GM23338 (cell line): ENCODE data around the gene OTUD3. TPM values are rescaled to one million over a fixed set of nuclear protein-coding genes. Genes with fewer than 3 reads are reported as not detected.

Experiments used
- EZH2 ChIP-seq: fragments of 200-600 bp; sonication (generic); IDR thresholded peaks from one replicate; pipeline ENCODE4 v1.8.0; 2017; ENCODE audit warnings: antibody characterized with exemption, mild to moderate bottlenecking, low read depth; ENCODE audit not compliant: unreplicated experiment
- NANOG ChIP-seq: IDR thresholded peaks from 2 replicates; pipeline ENCODE4 v1.6.1; 2016; ENCODE audit warnings: antibody characterized with exemption, borderline replicate concordance
- STAT1 ChIP-seq: IDR thresholded peaks from one replicate; pipeline ENCODE4 v1.6.1; 2016; ENCODE audit warnings: antibody characterized with exemption; ENCODE audit not compliant: unreplicated experiment
- ZNF331 ChIP-seq: fragments of 250-450 bp; sonication (Bioruptor Pico); IDR thresholded peaks from 2 replicates; pipeline ENCODE4 v1.5.0; 2020; ENCODE audit warnings: low read depth, mild to moderate bottlenecking, moderate library complexity
- polyA plus RNA-seq: library from polyadenylated mRNA; unstranded; fragments of >200 nt; fragmentation: Nextera tagmentation; extraction: Ambion mirVana; gene quantifications from 2 replicates; pipeline ENCODE4 v1.2.1, GENCODE V29; 2016
- total RNA-seq: library from RNA; depleted of rRNA; stranded (reverse); fragments of >200 nt; shearing (Covaris generic); gene quantifications from 2 replicates; pipeline ENCODE4 v1.2.3, GENCODE V29; 2014
- TF ChIP-seq, protein P1 (sequence below): fragments of 250-450 bp; sonication (Bioruptor Pico); IDR thresholded peaks from 2 replicates; pipeline ENCODE4 v1.5.0; 2020; ENCODE audit warnings: mild to moderate bottlenecking, moderate library complexity
- TF ChIP-seq, protein P2 (sequence below): IDR thresholded peaks from 2 replicates; pipeline ENCODE4 v1.6.1; 2016; ENCODE audit warnings: antibody characterized with exemption
- TF ChIP-seq, protein P3 (sequence below): IDR thresholded peaks from one replicate; pipeline ENCODE4 v1.6.1; 2018; ENCODE audit warnings: antibody characterized with exemption; ENCODE audit not compliant: unreplicated experiment

OTUD3 gene
- total and polyA plus RNA-seq, 2 experiments from 2014 or later = 3.0 to 12.9 TPM

DNA sequence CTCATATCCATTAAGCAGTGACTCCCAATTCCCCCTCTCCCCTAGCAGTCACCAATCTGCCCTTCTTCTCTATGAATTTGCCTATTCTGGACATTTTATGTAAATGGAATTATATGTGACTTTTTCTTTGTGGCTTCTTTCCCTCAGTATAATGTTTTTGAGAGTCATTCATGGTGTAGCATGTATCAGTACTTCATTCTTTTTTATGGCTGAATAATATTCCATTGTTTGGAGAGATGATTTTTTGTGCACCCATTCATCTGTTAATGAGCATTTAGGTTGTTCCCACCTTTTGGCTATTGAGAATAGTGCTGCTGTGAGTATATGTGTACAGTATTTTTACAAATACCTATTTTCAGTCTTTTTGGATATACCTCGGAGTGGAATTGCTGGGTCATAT lies 19.5 kb downstream of the OTUD3 start (continued):
- TF ChIP-seq, protein P1, sequence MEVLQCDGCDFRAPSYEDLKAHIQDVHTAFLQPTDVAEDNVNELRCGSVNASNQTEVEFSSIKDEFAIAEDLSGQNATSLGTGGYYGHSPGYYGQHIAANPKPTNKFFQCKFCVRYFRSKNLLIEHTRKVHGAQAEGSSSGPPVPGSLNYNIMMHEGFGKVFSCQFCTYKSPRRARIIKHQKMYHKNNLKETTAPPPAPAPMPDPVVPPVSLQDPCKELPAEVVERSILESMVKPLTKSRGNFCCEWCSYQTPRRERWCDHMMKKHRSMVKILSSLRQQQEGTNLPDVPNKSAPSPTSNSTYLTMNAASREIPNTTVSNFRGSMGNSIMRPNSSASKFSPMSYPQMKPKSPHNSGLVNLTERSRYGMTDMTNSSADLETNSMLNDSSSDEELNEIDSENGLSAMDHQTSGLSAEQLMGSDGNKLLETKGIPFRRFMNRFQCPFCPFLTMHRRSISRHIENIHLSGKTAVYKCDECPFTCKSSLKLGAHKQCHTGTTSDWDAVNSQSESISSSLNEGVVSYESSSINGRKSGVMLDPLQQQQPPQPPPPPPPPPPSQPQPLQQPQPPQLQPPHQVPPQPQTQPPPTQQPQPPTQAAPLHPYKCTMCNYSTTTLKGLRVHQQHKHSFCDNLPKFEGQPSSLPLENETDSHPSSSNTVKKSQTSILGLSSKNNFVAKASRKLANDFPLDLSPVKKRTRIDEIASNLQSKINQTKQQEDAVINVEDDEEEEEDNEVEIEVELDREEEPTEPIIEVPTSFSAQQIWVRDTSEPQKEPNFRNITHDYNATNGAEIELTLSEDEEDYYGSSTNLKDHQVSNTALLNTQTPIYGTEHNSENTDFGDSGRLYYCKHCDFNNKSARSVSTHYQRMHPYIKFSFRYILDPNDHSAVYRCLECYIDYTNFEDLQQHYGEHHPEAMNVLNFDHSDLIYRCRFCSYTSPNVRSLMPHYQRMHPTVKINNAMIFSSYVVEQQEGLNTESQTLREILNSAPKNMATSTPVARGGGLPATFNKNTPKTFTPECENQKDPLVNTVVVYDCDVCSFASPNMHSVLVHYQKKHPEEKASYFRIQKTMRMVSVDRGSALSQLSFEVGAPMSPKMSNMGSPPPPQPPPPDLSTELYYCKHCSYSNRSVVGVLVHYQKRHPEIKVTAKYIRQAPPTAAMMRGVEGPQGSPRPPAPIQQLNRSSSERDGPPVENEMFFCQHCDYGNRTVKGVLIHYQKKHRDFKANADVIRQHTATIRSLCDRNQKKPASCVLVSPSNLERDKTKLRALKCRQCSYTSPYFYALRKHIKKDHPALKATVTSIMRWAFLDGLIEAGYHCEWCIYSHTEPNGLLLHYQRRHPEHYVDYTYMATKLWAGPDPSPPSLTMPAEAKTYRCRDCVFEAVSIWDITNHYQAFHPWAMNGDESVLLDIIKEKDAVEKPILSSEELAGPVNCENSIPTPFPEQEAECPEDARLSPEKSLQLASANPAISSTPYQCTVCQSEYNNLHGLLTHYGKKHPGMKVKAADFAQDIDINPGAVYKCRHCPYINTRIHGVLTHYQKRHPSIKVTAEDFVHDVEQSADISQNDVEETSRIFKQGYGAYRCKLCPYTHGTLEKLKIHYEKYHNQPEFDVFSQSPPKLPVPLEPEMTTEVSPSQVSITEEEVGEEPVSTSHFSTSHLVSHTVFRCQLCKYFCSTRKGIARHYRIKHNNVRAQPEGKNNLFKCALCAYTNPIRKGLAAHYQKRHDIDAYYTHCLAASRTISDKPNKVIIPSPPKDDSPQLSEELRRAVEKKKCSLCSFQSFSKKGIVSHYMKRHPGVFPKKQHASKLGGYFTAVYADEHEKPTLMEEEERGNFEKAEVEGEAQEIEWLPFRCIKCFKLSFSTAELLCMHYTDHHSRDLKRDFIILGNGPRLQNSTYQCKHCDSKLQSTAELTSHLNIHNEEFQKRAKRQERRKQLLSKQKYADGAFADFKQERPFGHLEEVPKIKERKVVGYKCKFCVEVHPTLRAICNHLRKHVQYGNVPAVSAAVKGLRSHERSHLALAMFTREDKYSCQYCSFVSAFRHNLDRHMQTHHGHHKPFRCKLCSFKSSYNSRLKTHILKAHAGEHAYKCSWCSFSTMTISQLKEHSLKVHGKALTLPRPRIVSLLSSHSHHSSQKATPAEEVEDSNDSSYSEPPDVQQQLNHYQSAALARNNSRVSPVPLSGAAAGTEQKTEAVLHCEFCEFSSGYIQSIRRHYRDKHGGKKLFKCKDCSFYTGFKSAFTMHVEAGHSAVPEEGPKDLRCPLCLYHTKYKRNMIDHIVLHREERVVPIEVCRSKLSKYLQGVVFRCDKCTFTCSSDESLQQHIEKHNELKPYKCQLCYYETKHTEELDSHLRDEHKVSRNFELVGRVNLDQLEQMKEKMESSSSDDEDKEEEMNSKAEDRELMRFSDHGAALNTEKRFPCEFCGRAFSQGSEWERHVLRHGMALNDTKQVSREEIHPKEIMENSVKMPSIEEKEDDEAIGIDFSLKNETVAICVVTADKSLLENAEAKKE (CRISPR knock-in tag) = no peak
- TF ChIP-seq, protein P2, sequence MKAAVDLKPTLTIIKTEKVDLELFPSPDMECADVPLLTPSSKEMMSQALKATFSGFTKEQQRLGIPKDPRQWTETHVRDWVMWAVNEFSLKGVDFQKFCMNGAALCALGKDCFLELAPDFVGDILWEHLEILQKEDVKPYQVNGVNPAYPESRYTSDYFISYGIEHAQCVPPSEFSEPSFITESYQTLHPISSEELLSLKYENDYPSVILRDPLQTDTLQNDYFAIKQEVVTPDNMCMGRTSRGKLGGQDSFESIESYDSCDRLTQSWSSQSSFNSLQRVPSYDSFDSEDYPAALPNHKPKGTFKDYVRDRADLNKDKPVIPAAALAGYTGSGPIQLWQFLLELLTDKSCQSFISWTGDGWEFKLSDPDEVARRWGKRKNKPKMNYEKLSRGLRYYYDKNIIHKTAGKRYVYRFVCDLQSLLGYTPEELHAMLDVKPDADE = no peak
- TF ChIP-seq NANOG = no peak
- no peak for TF ChIP-seq STAT1
- TF ChIP-seq, protein P3, sequence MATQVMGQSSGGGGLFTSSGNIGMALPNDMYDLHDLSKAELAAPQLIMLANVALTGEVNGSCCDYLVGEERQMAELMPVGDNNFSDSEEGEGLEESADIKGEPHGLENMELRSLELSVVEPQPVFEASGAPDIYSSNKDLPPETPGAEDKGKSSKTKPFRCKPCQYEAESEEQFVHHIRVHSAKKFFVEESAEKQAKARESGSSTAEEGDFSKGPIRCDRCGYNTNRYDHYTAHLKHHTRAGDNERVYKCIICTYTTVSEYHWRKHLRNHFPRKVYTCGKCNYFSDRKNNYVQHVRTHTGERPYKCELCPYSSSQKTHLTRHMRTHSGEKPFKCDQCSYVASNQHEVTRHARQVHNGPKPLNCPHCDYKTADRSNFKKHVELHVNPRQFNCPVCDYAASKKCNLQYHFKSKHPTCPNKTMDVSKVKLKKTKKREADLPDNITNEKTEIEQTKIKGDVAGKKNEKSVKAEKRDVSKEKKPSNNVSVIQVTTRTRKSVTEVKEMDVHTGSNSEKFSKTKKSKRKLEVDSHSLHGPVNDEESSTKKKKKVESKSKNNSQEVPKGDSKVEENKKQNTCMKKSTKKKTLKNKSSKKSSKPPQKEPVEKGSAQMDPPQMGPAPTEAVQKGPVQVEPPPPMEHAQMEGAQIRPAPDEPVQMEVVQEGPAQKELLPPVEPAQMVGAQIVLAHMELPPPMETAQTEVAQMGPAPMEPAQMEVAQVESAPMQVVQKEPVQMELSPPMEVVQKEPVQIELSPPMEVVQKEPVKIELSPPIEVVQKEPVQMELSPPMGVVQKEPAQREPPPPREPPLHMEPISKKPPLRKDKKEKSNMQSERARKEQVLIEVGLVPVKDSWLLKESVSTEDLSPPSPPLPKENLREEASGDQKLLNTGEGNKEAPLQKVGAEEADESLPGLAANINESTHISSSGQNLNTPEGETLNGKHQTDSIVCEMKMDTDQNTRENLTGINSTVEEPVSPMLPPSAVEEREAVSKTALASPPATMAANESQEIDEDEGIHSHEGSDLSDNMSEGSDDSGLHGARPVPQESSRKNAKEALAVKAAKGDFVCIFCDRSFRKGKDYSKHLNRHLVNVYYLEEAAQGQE = no peak
- no peak for TF ChIP-seq EZH2
- TF ChIP-seq ZNF331 = no peak
